Right kidney (tissue), 9 donors: ENCODE measurements around the gene C16orf82.
"Not testable (repeated sequence)": the region's sequence is repeated elsewhere in the genome, so short reads cannot be mapped to it uniquely, and the experiment has no call there.

Source experiments
- DNase-seq: peaks from one replicate; pipeline ENCODE4 v3.0.0-alpha.2; 2016
- long read RNA-seq, 8 donors: transcript quantifications; one replicate each; lab custom pipeline, GENCODE V29; 2026

The C16orf82 gene
- long read RNA-seq, donor 1 = 0 reads
- long read RNA-seq, donor 2 = 0 reads
- long read RNA-seq, donor 3 = 0 reads
- long read RNA-seq, donor 4 = 0 reads
- long read RNA-seq, donor 5 = 0 reads
- long read RNA-seq, donor 6, partial matches to known transcripts = 0 of 1 reads
- long read RNA-seq, donor 6, other reads (novel, unspliced or antisense) = 0 of 1 reads
- long read RNA-seq, donor 7 = 0 reads
- long read RNA-seq, donor 8 = 0 reads

DNA sequence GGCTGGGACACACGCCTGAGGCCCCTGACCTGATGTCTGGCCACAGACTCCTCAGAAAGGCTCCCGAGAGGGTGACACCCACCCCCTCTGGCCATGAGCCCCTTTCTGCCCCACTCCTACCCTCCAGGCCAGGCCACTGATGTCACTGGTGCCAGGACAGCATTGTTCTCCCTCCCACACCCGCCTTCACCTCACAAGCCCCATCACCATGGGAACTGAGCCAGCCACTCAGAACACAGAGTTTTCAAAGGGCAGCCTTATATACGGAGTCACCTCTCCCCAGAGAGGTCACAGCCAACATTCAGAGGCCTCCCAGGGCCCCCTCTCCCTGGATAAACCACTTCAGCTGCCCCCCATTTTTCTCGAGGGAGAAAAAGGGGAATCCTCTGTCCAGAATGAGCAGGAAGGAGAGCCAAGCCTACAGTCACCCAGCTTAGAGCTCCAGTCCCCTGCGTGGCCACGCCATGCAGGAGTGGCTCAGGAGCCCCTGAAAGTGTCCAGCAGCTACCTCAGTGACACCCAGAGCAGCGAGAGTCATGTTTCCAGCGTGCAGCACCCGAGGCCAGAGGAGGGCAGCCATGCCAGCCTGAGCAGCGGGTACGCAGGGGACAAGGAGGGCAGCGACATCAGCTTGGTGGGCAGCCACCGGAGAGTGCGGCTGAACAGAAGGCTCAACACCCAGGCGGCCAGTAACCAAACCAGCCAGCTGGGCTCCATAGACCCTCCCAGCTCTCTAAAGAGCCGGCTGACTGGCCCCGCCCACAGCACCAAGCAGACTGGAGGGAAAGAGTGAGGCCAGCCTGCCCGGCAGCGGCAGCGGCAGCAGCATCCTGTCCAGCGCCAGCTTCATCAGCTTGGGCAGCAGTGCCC is at the start of gene C16orf82:
Gene C16orf82, plus strand, starts transcription at position 260 of the 870 bp plus-strand sequence.
- DNase-seq = peak; percentile 25

DNA sequence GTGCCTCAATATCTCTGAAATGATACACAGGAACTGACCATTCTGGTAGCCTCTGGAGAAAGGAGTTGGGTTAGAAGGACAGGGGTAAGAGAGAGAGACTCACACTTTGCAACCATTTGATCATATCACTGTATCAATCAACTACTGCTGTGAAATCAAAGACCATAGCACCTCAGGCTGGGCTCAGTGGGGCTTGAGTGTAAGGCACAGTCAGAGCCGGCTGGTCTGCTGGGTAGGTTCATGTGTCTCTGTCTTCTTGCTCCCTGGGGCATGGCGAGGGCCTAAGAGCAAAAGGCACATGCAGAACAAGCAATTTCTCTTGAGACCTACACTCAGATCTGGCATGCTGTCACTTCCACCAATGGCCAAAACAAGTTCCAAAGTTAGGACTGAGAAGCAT is 46.7 kb upstream of the C16orf82 start:
- DNase-seq = no peak

DNA sequence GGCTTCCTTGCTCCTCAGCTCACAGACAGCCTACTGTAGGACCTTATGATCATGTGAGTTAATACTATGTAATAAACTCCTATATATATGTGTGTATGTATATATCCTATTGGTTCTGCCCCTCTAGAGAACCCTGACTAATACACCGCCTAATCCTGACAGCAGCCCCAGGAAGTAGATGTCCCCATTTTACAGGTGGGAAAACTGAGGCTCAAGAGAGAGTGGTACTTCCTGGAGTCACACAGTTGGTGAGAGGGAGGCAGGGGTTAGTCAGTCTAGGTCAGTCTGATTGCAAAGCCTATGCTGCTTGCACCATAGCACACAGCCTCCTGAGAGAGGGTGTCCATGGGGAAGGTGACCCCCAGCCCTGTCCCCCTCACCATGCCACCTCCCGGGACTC is 42.7 kb upstream of the C16orf82 start:
- no peak for DNase-seq

DNA sequence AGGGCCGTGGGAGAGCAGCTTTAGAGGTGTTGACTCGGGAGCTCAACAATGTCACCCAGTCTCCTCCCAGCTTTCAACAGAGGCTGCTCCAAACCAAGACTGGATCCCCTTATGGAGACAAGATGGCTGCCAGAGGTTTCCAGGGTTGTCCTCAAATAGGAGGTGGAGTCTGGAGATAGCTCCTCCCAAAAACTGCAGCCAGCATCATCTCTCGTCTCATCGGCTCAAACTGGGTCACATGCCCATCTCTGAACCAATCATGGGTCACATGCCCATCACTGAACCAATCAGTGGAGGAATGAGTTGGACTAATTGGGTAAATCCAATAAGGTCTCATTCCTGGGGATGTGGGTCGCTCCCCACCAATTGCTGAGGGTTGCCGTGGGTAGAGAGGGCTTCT is 41.1 kb upstream of the C16orf82 start:
- DNase-seq = no peak

DNA sequence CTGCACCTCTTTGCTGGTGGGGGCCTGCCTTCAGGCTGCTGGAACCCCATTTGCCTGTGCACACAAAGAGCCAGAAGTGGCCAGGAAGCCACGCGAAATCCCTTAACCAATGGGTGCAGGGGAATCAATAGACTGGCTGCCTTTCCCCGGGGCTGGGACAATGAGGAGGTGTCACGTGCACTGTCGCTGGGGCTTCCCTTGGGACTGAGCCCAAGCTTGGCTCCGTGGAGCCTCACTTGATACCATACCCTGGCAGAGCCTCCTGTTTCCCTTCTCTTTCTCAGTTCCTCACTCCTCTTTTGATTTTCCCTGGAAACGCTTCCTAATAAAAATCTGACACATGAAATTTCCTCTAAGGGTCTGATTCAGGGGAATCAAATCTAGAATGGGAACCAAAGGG is 38.8 kb upstream of the C16orf82 start:
- no peak for DNase-seq

DNA sequence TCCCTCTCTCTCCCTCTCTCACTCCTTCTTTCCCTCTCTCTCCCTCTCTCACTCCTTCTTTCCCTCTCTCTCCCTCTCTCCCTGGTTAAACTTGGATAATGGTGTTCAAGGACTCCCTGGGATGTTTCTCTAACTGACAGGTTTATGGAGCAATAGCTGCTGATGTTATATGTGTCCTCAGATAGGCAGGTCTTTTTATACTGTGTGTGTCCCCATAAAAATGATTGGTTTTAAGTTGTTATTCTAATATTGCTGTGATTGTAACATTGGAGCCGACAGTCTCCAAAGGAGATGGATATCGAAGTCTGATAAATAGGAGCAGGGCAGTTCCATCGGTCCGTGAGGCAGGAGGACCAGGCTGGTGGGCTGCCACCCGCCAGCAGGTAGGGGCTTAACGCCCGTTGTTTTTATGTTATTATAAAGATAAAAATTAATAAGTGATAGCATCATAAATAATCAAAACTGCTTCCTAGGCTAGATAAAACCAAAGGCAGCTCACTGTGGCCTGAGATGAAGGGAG is 38.1 kb upstream of the C16orf82 start:
- no peak for DNase-seq

DNA sequence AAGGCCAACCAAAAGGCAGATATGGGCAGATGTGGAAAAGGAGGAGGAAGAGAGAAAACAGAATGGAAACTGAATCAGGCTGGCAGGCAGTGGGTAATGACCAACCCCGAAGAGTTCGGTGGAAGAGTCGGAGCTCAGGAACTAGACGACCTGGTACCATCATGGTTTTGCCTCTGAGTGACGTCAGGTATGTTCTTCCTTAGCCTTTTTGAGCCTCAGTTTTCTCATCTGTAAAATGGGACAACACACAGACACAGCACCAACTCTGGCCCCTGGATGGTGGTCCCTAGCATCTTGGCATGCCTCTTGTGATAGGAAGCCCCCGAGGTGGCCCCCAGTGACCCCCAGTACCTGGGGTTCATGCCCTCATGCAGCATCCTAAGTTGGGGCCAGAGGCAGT is 37.2 kb upstream of the C16orf82 start:
- no peak for DNase-seq

DNA sequence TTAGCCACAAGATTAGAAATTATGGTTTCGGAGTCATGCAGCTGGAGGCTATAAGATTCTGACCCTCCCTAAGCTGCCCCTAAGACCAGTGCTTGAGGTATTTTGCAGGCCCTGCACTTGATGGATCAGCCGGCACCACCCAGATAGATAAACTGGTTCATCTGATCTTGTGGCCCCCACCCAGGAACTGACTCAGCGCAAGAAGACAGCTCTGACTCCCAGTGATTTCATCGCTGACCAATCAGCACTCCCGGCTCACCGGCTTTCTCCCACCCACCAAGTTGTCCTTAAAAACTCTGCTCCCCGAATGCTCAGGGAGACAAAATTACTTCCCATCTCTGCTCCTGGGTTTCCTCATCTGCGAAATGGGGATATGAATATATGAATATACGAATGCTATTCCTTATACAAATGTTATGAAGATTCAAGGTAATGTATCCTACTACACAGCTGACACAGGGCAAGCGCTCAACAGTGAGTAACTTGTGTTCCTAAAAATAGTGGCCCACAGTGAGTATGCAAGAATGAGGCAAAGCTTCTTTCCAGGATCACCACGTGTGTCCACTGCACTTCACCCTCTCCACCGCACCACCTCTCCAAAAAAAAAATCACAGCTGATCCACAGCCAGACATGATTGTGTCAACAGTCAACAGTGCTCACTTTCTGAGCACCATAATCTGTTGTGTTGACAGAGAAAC is 33.3 kb upstream of the C16orf82 start:
- DNase-seq = no peak

DNA sequence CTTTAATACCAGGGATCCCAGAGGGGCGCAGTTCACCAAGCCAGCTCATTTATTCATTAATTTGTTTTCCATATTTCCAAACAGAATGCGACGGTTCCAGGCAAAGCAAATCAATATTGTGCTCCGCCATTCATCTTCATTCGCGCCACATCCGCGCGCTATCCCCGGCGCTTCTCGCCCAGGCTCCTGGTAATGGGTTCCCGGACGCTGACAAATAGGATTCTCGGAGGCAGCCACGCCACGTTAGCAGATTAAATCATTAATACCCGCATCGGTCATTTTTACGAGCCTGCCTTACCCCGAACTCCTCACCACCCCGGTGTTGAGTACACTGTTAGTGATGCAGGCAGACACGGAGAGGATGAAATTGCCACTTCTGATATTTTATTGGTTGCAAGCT is 26.0 kb upstream of the C16orf82 start:
- DNase-seq = no peak

DNA sequence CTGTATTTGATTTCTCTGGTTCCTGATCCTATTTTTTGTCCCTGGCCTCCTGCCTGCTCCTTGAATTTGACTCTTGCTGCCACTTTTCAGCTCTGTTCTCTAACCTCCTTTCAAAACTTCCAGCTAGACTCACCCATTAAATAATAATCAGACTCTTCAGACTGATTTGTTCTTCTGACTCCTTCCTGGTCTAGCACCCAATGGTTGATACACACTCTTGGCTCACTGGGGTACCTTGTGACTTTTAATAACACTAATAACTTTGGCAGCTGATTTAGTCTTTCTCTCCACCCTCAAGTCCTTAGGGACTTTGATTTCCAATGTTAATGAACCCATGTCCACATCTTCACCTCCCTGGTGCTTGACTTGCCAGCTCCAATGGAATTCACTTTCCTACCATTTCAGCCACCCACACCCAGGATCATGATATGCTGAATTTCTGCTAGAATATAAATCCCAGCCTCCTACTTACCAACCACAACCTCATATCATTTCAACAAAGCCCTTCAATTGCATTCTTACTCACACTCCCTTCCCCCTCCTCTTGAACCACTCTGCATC is 19.7 kb upstream of the C16orf82 start:
- DNase-seq = no peak

DNA sequence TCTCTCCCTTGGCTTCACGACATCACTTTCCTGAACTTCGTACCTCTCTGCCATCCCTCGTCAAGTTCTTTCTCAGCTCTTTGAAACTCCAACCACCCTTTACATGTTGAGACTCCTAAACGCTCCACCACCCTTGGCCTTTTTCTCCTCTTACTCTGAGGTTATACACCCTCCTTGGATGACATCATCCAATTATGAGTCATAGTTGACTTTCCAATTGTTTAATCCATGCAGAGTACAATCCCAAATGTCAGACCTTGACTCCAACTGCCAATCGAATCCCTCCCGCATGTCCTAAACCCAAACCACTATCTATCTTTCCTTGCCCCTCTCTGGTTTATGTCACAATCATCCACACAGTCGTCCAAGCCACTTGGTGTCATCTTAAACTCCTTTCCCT is 18.4 kb upstream of the C16orf82 start:
- DNase-seq = no peak

DNA sequence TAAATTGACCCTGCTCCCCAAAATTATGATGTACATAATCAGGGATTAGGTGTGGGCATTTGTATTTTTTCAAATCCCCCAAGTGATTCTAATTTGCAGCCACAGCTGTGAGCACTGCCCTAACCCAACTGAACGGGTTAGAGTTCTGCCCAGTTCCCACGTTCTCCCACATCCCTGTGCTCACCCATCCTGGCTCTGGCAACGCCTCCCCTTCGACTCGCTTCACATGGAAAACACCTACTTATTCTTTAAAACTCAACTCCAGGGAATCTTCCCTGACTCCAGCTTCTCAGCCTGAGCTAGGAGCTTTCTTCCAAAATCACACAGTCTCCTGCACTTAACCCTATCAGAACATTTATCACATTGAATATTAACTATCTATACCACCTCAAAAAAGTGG is 17.6 kb upstream of the C16orf82 start:
- no peak for DNase-seq

DNA sequence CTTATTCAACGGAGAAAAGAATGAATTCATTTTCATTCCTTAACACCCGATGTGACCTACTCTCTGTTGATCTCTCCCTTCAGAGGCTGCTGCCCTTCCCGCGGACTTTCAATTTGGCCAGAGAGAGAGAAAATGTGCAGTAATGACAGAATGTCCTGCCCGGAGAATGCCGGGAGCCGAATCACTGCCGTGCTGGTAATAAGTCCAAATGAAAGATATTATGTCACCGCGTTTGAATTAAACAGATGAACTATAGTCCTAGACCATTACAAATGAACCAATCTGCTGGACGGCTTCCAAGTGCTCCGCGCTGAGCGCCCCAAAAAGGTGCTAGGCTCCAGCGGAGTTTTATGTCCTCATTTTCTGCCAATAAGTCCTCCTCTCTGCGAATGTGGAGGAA is 14.7 kb upstream of the C16orf82 start:
- DNase-seq = no peak

DNA sequence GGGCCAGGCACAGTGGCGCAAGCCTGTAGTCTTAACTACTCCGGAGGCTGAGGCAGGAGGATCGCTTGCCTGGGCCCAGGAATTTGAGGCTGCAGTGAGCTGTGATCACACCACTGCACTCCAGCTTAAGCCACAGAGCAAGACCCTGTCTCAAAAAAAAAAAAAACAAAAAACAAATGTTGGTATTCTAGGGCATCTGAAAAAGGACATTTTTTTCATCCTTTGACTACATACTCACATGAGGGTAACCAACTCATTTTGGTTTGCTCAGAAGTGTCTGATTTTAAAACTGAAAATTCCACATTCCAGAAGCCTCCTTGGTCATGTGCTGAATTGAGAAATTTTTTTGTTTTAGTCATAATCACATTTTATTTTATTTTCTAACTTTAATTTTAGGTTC is 12.7 kb upstream of the C16orf82 start:
- DNase-seq = no peak

DNA sequence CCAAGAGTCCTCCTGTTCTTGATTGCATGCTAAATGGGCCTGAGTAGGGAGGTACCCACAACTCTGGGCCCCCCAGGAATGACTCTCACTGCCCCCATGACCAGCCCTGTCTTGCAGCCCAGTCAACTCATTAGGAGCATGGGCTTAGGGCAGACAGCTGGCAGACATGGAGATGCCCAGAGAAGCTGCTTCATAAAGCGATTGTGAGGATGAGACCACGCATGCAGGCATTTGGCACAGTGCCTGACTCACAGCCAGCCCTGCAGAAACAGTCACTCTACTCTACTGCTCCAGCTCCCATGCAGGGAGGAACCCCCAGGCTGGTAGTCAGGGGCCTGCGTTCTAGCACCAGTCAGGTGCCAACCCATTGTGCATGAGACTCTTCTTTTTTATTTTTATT is 8.4 kb upstream of the C16orf82 start:
- no peak for DNase-seq

DNA sequence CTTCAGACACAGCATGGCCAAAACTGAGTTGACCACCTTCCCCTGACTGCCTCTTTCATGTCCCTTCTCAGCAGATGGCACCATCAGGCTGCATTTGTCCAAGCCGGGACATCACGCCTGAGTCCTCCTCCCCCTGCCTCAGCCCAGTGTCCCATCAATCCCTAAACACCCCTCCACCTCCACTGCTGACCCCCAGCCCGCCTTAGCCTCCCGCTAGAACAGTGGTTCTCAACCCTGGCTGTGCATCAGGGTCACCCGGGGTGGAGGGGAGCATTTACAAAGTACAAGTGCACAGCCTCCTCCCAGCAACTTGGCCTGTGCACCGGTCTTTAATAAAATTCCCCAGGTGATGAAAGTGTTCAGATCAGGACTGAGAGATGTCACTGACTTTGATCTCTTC is 4.0 kb downstream of the C16orf82 start:
- no peak for DNase-seq

DNA sequence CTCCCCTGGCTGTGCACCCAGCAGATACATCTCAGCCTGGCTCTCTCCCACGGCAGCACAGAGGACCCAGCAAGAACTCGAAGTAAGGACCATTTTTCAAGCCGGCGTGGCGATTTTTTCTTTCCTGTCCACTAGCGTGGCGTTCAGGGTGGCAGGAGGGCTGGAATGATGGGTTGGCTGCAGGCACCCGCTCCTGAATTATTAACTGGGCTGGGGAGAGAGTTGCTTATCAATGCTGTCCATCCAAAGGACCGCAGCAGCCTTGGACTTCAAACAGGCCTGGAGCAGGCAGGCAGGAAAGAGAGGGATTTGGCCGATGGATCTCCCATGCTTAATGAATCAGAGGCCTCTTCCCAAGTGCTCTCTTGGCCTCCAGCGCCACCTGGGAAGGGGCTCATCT is 7.0 kb downstream of the C16orf82 start:
- no peak for DNase-seq

DNA sequence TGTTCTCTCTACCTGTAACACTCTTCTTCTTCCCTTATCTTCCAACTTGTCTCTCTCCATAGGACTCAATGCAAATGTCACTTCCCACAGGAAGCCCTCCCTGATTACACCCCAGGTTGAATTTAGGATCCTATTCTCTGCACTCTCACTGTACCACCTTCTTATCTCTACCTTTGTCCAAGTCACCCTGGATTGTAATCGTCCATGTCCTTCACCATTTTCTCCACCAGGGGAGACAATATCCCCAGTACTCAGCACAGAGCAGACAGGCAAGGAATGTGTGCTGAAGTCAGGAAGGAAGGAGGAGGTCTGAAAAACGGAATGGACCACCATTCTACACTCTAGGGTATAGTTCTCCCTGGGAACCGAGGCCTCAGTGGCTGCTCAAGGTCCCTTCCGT is 14.2 kb downstream of the C16orf82 start:
- DNase-seq = no peak

DNA sequence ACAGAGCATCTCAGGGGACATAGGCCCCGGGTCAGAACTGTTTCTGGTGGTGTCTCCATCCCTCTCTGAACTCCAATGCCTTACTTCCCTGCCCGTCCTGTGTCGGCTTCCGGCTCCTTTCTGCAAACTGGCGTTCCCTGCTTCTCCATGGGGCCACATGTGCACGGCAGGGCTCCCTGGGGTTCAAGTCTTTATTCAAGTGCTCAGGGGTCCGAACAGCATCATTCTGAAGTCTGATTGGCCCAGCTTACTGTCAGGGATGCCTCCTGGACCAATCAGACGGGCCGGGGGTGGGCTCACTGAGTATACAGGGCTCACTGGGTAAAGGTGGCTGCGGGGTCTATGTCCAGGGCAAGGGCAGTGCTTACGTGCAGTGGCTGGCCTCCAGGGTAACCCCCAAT is 17.1 kb downstream of the C16orf82 start:
- DNase-seq = peak; percentile 17

DNA sequence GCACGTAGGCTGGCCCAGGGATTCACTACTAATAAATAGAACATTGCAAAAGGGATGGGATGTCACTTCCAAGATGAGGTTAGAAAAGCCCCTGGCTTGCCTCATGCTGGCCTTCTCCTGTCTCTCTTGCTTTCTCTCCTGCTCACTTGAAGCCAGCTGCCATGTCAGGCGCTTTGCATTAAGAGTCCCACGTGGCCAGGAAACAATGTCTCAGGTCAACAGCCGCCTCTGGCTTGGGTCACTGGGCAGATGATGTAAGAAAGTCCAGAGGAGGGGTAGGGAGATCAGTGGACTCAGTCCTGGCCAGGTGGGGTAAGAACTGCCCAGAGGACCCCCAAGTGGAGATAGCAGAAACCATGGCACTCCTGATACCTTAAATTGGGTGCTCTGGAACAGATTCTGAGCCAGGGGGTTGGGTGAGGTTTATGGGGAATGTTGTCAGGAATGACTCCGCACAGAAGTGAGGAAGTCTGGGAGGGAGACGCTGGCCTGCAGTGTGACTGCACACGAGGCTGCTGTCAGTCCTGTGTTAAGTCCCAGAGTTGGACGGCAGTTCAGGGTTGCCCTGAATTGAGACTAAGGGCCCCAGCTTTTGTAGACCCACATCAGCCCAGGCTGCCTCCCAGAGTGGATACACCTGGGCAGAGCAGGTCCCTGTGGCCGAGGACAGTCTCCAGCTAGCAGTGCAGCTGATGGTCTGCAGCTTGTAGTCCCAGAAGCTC is 17.7 kb downstream of the C16orf82 start:
- peak; percentile 35 for DNase-seq

DNA sequence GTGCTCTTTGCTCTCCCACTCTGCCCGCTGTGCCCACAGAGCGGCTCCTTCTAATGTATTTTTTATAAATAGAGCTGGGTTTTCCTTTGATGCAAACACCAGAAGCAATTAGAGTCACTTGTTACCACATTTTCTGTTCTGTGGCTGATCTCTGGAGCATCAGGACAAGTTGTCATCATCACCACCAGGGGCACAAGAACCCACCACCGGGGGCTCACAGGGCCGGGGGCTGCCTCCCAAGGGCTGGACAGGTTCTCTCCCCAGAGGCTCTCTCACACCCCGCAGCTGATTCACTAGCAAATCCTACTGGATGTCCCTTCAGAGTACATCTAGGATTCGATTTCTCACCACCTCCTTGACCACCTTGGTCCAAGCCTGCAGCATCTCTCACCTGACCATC is 18.5 kb downstream of the C16orf82 start:
- no peak for DNase-seq

DNA sequence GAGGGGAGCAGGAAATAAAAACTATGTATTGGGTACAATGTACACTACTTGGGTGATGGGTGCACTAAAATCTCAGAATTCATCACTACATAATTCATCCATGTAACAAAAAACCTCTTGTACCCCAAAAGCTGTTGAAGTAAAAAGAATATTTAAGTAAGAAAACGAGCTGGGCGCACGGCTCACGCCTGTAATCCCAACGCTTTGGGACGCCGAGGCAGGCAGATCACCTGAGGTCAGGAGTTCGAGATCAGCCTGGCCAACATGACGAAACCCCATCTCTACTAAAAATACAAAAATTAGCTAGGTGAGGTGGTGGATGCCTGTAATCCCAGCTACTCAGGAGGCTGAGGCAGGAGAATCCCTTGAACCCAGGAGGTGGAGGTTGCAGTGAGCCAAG is 19.3 kb downstream of the C16orf82 start:
- not testable (repeated sequence) for DNase-seq
